GM12878 (cell line): ENCODE data around the gene CES4A. TPM values are rescaled to one million over a fixed set of nuclear protein-coding genes. Genes with fewer than 3 reads are reported as not detected.

Experiments used
- ATF7 ChIP-seq: fragments of 450-650 bp; IDR thresholded peaks from 2 replicates; pipeline ENCODE4 v1.6.1; 2016; ENCODE audit warnings: low read depth, mild to moderate bottlenecking
- BACH1 ChIP-seq: fragments of 450-650 bp; IDR thresholded peaks from 2 replicates; pipeline ENCODE4 v1.6.1; 2017; ENCODE audit warnings: mild to moderate bottlenecking, borderline replicate concordance
- CBX3 ChIP-seq: fragments of 200-600 bp; sonication (generic); IDR thresholded peaks from 2 replicates; pipeline ENCODE4 v1.6.1; 2016; ENCODE audit warnings: low read depth, borderline replicate concordance
- CHD2 ChIP-seq: IDR thresholded peaks from 2 replicates; pipeline ENCODE4 v1.6.1; 2011; ENCODE audit warnings: low read depth, low read length, improper control_type of control experiment, borderline replicate concordance
- EED ChIP-seq: sonication (generic); IDR thresholded peaks from 2 replicates; pipeline ENCODE4 v1.6.1; 2016; ENCODE audit warnings: antibody characterized with exemption, low read depth
- FOXK2 ChIP-seq: fragments of 450-650 bp; IDR thresholded peaks from 2 replicates; pipeline ENCODE4 v1.6.1; 2017; ENCODE audit warnings: mild to moderate bottlenecking, moderate library complexity
- IRF4 ChIP-seq: IDR thresholded peaks from 2 replicates; pipeline ENCODE4 v1.6.1; 2011; ENCODE audit warnings: low read depth, low read length
- JUNB ChIP-seq: IDR thresholded peaks from 2 replicates; pipeline ENCODE4 v1.6.1; 2016; ENCODE audit warnings: antibody characterized with exemption, mild to moderate bottlenecking
- LARP7 ChIP-seq: fragments of 450-650 bp; IDR thresholded peaks from 2 replicates; pipeline ENCODE4 v1.6.1; 2017; ENCODE audit warnings: mild to moderate bottlenecking
- MYB ChIP-seq: fragments of 150-350 bp; IDR thresholded peaks from 2 replicates; pipeline ENCODE4 v1.6.1; 2014; ENCODE audit warnings: mild to moderate bottlenecking, low read depth, low read length, borderline replicate concordance
- NFYB ChIP-seq: IDR thresholded peaks from 2 replicates; pipeline ENCODE4 v1.6.1; 2011; ENCODE audit warnings: low read depth, mild to moderate bottlenecking, low read length, improper control_type of control experiment, moderate library complexity; ENCODE audit not compliant: insufficient read depth
- NRF1 ChIP-seq: conservative IDR thresholded peaks from 2 replicates; pipeline ENCODE4 v1.6.1; 2011; ENCODE audit warnings: mild to moderate bottlenecking, low read depth, low read length, improper control_type of control experiment
- POLR2A ChIP-seq: IDR thresholded peaks from 2 replicates; pipeline ENCODE4 v1.6.1; 2011; ENCODE audit warnings: low read depth, mild to moderate bottlenecking, low read length
- POU2F2 ChIP-seq: IDR thresholded peaks from 3 replicates; pipeline ENCODE4 v1.6.1; 2011; ENCODE audit warnings: low read depth, mild to moderate bottlenecking, low read length, borderline replicate concordance
- RELB ChIP-seq: fragments of 450-650 bp; IDR thresholded peaks from 2 replicates; pipeline ENCODE4 v1.6.1; 2017; ENCODE audit warnings: low read depth, mild to moderate bottlenecking, moderate library complexity
- RFX5 ChIP-seq: IDR thresholded peaks from 2 replicates; pipeline ENCODE4 v1.6.1; 2011; ENCODE audit warnings: low read depth, low read length, improper control_type of control experiment
- RUNX3 ChIP-seq: IDR thresholded peaks from 2 replicates; pipeline ENCODE4 v1.6.1; 2012; ENCODE audit warnings: low read length, inconsistent platforms
- SKIL ChIP-seq: fragments of 450-650 bp; IDR thresholded peaks from 2 replicates; pipeline ENCODE4 v1.6.1; 2017; ENCODE audit warnings: mild to moderate bottlenecking, low read depth, inconsistent platforms; ENCODE audit not compliant: poor library complexity, severe bottlenecking
- SMARCA5 ChIP-seq: fragments of 450-650 bp; IDR thresholded peaks from 2 replicates; pipeline ENCODE4 v1.6.1; 2017; ENCODE audit warnings: mild to moderate bottlenecking
- SP1 ChIP-seq: IDR thresholded peaks from one replicate; pipeline ENCODE4 v1.6.1; 2011; ENCODE audit warnings: low read depth, low read length
- SRF ChIP-seq, 2 experiments: IDR thresholded peaks; 2 replicates each; pipeline ENCODE4 v1.6.1; 2011; ENCODE audit warnings: low read depth in 2 of 2, low read length in 2 of 2, mild to moderate bottlenecking in 1 of 2, moderate library complexity in 1 of 2
- SUPT20H ChIP-seq: IDR thresholded peaks from 2 replicates; pipeline ENCODE4 v1.6.1; 2011; ENCODE audit warnings: low read depth, mild to moderate bottlenecking, low read length, moderate library complexity, borderline replicate concordance; ENCODE audit not compliant: control insufficient read depth
- TAF1 ChIP-seq: IDR thresholded peaks from 2 replicates; pipeline ENCODE4 v1.6.1; 2011; ENCODE audit warnings: mild to moderate bottlenecking, low read depth, low read length, borderline replicate concordance
- TBL1XR1 ChIP-seq: IDR thresholded peaks from 2 replicates; pipeline ENCODE4 v1.6.1; 2012; ENCODE audit warnings: low read depth, low read length, improper control_type of control experiment
- ZNF622 ChIP-seq: fragments of 450-650 bp; IDR thresholded peaks from 2 replicates; pipeline ENCODE4 v1.6.1; 2017; ENCODE audit warnings: mild to moderate bottlenecking, inconsistent platforms
- polyA plus RNA-seq, 11 experiments: library from polyadenylated mRNA; depleted of rRNA in 4 of 11; unstranded in 6 of 11; stranded (reverse) in 5 of 11; fragments of >200 nt; fragmentation: Nextera tagmentation in 4 of 11; fragmentation: Illumina TruSeq in 1 of 11; extraction: Ambion mirVana in 4 of 11; extraction: Trizol in 1 of 11; gene quantifications; 1 replicate in 1 of 11; 2 replicates in 10 of 11; pipeline versions ENCODE4 v1.2.1 to v1.2.3, GENCODE V29; 2011 to 2016; ENCODE audit warnings: inconsistent platforms in 2 of 11, missing spikeins in 2 of 11, low read depth in 1 of 11
- total RNA-seq, 4 experiments: library from RNA; depleted of rRNA in 3 of 4; stranded (reverse); fragments of >200 nt in 3 of 4; fragmentation: Illumina TruSeq in 1 of 4; extraction: Trizol in 1 of 4; gene quantifications; 2 replicates each; pipeline versions ENCODE4 v1.2.1 to v1.2.3, GENCODE V29; 2013 to 2021
- TF ChIP-seq, protein P1 (sequence below): fragments of 450-650 bp; formaldehyde crosslinking; IDR thresholded peaks from 2 replicates; pipeline ENCODE4 v1.5.0; 2022; ENCODE audit warnings: mild to moderate bottlenecking, missing genetic modification characterization

CES4A gene
- total and polyA plus RNA-seq, 10 of the 15 experiments (the other 5 are each of a cell fraction or from before 2014, with no cell fraction given): 0.05 to 5.0 (median 2.1) TPM

GRCh38 chr16:66947302-66948065 is 40.9 kb upstream of the CES4A start (continued):
- TF ChIP-seq SKIL (peak; percentile 44), POU2F2 (peak; percentile 47; the same call in 1 of the 3 replicates), LARP7 (peak; percentile 37; the same call in 1 of the 2 replicates), POLR2A (no peak), SMARCA5 (peak; percentile 56; the same call in 1 of the 2 replicates), FOXK2 (no peak), TBL1XR1 (no peak), ZNF622 (no peak), TAF1 (no peak), RUNX3 (peak; percentile 14; the same call in 1 of the 2 replicates), EED (0 out of 2 replicates have a peak, but pooled peaks have one; percentile 19), SRF (IDR thresholded peaks at IDR 0.05; ENCODE audit: low read depth in 2 of 2, low read length in 2 of 2) (no peak), JUNB (no peak), MYB (no peak), CHD2 (no peak), SP1 (no peak), NFYB (peak; percentile 93), RELB (no peak), NRF1 (no peak), ATF7 (0 out of 2 replicates have a peak, but pooled peaks have one; percentile 11), BACH1 (no peak), CBX3 (no peak), SUPT20H (no peak), IRF4 (0 out of 2 replicates have a peak, but pooled peaks have one; percentile 32), RFX5 (no peak)
- TF ChIP-seq, protein P1, sequence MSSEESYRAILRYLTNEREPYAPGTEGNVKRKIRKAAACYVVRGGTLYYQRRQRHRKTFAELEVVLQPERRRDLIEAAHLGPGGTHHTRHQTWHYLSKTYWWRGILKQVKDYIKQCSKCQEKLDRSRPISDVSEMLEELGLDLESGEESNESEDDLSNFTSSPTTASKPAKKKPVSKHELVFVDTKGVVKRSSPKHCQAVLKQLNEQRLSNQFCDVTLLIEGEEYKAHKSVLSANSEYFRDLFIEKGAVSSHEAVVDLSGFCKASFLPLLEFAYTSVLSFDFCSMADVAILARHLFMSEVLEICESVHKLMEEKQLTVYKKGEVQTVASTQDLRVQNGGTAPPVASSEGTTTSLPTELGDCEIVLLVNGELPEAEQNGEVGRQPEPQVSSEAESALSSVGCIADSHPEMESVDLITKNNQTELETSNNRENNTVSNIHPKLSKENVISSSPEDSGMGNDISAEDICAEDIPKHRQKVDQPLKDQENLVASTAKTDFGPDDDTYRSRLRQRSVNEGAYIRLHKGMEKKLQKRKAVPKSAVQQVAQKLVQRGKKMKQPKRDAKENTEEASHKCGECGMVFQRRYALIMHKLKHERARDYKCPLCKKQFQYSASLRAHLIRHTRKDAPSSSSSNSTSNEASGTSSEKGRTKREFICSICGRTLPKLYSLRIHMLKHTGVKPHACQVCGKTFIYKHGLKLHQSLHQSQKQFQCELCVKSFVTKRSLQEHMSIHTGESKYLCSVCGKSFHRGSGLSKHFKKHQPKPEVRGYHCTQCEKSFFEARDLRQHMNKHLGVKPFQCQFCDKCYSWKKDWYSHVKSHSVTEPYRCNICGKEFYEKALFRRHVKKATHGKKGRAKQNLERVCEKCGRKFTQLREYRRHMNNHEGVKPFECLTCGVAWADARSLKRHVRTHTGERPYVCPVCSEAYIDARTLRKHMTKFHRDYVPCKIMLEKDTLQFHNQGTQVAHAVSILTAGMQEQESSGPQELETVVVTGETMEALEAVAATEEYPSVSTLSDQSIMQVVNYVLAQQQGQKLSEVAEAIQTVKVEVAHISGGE (CRISPR knock-in tag): no peak
